HG02763 (cell line): Measurements from ENCODE around the gene TPD52L1.

Experiments used
- ATAC-seq: cut with Tn5 transposase; IDR thresholded peaks from one replicate; pipeline ENCODE4 v1.9.1; 2021; ENCODE audit warnings: mild to moderate bottlenecking, moderate library complexity; ENCODE audit not compliant: unreplicated experiment

TPD52L1 gene

GRCh38 chr6:125231574-125232343 is 78.2 kb downstream of the TPD52L1 start:
- no peak for ATAC-seq

DNA sequence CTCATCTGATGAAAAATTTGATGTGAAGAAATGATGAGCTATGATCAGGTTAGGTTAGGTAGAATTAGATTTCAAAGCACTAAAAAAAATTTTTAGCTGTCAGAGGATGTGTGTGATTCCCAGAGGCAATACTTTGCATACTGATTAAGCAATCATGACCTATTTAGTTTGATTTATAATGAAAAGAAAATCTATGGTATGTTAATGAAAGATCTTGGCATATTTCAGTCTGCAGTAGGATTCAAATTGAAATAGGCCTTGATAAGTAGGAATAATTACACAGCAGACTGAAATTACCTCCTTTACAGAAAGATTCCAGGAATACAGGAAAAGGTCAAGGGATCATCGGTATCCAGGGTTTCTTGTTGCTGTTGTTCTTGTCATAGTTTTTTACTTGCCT is 78.9 kb downstream of the TPD52L1 start:
- ATAC-seq: no peak

DNA sequence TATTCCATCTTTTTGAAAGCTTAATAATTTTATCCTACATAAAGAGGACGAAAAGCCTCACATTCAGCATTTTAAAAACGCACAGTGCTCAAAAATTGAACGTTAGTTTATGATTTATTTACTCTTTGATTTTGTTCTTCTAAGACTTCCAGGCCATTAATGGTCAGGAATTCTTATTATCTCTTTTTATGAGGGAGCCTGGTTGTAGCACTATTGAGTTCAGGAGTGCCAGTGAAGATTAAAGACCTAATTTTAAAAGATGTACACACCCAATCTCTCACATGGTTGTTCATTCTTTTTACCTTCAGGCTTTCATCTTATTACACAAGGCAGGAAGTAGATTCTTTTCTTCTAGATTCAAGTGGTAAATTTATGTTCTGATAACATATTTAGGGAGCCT is 79.6 kb downstream of the TPD52L1 start:
- ATAC-seq: no peak

- ATAC-seq: no peak
Observed at GRCh38 chr6:125236536-125237327, 83.2 kb downstream of the TPD52L1 start.

DNA sequence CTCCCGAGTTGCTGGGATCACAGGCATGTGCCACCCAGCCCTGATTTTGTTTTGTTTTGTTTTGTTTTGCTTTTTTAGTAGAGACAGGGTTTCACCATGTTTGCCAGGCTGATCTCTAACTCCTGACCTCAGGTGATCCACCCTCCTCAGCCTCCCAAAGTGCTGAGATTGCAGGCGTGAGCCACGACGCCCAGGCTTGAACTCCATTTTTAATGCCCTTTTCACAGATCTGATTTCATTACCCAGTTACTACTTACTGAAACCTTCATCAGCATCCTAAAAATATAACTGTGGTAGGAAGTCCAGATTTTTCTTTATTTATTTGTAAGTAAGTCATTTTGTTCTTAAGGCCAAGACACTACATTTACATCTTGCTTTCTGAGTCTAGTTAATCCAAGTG is 84.2 kb downstream of the TPD52L1 start:
- ATAC-seq: no peak

DNA sequence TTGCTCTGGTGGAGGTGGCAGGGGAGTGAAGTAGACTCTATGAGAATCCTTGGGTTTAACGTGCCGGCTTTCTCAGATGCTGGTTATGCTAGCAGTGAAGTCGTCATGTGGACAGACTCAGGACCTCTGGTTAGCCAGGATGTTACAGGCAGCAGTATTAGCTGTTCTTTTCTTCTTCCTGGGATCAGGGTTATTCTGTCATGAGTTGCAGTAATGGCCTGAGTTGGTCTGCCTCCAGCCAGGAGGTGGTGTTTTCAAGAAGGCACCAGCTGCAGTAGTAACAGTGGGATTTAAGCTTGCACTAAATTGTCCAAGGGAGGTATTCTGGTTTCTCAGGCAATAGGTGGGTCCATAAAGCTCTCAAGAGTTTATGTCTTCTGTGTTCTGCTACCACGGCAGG is 91.5 kb downstream of the TPD52L1 start:
- no peak for ATAC-seq

GRCh38 chr6:125245523-125246264 is 92.1 kb downstream of the TPD52L1 start:
- no peak for ATAC-seq

DNA sequence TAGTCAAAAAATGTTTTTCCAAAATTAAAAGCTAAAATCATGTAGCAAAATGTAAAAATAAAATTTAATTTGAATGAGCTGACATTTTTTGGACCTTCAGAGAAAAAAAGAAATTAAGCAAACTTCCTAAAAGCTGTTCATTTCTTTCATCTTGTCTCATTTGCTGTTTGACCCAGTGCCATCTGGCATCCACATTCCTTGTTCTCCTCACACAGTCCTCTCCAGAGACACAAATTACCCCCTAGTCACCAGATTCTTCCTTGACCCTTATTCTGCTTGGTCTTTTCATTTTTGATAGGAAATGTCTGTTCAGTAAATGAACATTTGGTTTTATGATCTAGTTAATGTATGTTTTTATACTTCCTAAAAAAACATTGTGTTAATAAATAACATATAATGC is 93.0 kb downstream of the TPD52L1 start:
- no peak for ATAC-seq

DNA sequence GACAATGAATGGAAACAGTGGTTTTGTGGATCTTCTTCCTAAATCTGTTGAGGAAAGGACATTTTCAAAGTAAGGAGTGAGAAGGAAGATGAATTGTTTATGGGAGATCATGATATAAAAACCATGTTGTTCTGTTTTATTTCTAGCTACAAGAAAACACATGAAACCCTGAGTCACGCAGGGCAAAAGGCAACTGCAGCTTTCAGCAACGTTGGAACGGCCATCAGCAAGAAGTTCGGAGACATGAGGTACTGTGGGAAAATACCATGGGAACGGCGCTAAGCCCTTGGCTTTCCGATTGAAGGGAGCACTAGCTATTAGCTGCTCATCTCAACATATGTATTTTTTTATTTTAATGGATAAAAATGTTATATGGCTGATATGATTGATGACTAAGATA is 94.6 kb downstream of the TPD52L1 start:
- ATAC-seq: no peak

DNA sequence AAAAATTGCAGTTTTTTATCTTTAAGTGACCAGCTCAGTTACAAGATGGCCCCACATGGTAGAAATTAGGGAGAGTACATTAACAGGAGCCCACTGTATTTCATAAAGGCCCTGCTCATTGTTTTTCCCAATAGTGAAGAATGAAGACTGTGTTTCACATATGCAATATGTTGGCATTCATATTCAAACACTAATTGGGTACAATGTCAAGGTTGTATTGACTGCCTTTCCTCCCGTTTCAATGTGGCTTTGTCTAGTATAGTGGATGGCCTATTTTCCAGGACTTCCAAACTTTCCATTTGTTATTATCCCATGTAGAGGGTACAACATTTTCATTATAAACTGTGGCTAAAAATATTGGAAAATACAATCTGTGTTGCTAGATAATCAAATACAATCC is 96.9 kb downstream of the TPD52L1 start:
- ATAC-seq: no peak

DNA sequence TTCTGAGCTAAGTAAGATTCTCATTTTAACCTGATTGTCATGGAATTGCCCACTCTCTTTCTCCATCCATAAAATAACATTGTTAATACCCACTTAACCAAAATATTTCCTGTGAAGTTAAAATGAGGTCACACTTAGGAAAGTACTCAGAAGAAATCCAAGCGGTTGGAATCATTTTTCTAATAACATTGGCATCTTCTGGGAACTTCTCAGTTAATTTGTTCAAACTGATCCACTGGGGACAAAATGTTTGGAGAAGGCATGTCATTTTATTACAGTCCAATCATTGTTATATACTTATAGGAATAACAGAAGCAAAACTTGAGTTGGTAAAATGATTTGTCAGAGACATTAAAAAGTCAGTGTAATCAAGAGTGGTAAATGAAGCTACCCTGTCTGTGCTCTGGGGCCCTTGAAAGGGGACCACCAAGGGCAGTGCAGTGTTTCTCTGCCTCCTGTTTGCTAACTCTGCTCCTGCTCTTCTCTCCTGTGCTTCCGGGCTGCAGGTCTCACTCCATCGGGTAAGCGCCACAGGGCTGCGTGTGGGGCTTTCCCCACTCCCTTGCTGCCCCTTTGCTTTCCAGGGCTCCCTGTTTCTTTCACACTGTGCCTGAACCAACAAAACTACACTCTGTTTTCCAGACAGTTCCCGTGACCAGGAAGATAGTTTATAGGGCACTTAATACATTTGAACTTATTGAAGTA is 98.1 kb downstream of the TPD52L1 start:
- ATAC-seq: no peak

DNA sequence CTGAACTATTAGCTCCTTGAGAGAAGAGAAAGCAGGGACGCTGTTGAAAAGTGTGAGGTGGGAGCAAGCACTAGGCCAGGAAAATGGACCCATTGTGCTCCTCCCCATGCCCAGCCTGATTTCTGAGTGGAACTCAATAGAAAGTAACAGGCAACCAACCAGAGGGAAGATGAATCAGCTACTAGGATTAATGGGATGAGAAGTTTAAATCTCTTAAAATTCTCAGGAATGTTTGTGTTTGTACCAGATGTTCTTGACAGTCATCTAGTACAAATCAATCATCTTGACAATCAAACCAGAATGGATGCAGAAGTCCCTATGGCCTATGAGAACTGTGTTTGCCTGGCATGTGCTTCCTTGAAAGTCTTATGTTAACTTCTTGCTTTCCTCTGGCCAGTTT is 99.3 kb downstream of the TPD52L1 start:
- ATAC-seq: no peak

- no peak for ATAC-seq
Observed at GRCh38 chr6:125253881-125254280, 100.3 kb downstream of the TPD52L1 start.

- ATAC-seq: no peak
Observed at GRCh38 chr6:125254321-125254720, 100.7 kb downstream of the TPD52L1 start.

GRCh38 chr6:125255201-125255600 is 101.6 kb downstream of the TPD52L1 start:
- ATAC-seq: no peak

GRCh38 chr6:125257351-125257750 is 103.8 kb downstream of the TPD52L1 start:
- no peak for ATAC-seq

DNA sequence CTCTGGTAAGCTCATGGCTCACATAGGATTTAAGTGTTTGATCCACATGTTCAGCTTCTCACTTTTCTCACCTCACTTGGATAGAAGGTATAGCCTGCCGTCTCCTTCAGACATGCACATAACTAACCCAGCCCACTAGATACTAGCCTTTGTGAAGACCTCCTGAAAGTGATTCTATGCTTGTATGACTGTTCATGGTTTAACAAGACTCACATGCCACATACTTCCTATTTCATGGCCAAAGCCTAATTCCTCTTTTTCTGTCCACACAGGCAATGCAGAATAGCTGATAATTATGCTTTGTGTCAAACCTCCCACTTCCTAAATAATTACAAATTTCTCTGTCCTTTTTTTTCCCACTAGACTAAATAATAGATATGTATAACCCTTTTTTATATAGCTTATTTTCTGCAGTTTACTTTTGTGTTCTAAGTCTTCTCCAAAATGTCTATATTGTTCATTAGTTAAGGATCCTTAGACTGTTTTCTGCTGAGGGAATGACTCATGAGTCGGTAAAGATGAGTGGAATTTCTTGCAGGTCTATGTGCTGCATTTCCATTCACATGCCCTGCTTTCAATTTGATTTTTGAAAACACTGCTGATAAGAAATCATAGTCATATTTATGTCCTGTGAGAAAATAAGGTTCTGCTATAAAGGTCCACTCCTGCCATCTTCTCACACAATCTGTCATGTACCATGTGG is 105.2 kb downstream of the TPD52L1 start:
- ATAC-seq: no peak

GRCh38 chr6:125259354-125259736 is 105.8 kb downstream of the TPD52L1 start:
- no peak for ATAC-seq

DNA sequence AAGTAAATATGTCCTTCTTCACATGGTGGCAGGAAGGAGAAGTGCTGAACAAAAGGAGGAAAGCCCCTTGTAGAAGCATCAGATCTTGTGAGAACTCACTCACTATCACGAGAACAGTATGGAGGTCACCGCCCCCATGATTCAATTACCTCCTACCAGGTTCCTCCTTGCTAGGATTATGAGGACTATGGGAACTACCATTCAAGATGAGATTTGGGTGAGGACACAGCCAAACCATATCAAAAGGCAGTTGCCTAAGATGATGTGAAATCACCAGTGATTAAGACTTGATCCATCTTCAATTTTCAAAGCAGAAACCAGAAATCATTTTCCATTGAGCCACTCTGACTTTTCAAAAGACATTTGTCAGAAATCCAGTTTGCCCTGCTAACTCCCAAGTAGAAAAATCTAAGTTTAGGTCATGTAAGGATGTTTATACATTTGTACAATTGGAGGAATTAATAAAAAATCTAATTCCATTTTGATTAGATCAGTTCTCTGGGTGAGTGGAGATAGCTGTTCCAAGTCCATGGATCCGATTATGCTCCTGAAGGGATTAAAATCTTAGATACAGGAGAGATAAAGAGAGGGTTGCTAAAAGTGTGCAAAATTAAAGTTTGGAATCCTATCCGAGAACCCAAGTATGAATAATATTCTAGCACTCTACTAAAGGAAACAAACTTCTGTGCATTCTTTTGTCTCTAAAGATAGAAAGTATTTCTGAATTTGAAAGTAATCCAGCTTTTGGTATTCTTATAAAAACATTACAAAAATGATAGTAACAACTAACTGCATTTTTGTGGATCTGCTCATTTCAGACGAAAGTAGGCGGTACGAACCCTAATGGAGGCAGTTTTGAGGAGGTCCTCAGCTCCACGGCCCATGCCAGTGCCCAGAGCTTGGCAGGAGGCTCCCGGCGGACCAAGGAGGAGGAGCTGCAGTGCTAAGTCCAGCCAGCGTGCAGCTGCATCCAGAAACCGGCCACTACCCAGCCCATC is 108.7 kb downstream of the TPD52L1 start:
- no peak for ATAC-seq
